Progenitor cell of endocrine pancreas (in vitro differentiated cells): ENCODE data around the gene SART1. TPM values are rescaled to one million over a fixed set of nuclear protein-coding genes. Genes with fewer than 3 reads are reported as not detected.

Source experiments
- DNase-seq: peaks from one replicate; pipeline ENCODE4 v3.0.0; 2021; ENCODE audit warnings: low spot score; ENCODE audit not compliant: unreplicated experiment
- H3K27ac Mint-ChIP-seq: 2 replicates; pipeline ENCODE4 v1.8.0; 2021; ENCODE audit warnings: mild to moderate bottlenecking, moderate library complexity, mixed read lengths
- H3K27me3 Mint-ChIP-seq: 2 replicates; pipeline ENCODE4 v1.8.0; 2021; ENCODE audit warnings: mixed read lengths
- H3K36me3 Mint-ChIP-seq: 2 replicates; pipeline ENCODE4 v1.8.0; 2022; ENCODE audit warnings: mixed read lengths; ENCODE audit not compliant: insufficient read depth
- H3K4me1 Mint-ChIP-seq: 2 replicates; pipeline ENCODE4 v1.8.0; 2021; ENCODE audit warnings: low read depth, mixed read lengths
- H3K4me3 Mint-ChIP-seq: 2 replicates; pipeline ENCODE4 v1.8.0; 2021; ENCODE audit warnings: low read depth, mild to moderate bottlenecking, moderate library complexity, mixed read lengths
- H3K9me3 Mint-ChIP-seq: 2 replicates; pipeline ENCODE4 v1.8.0; 2021; ENCODE audit warnings: low read depth, mixed read lengths
- CTCF ChIP-seq: fragments of 200-600 bp; sonication (generic); IDR thresholded peaks from one replicate; pipeline ENCODE4 v1.5.0; 2021; ENCODE audit warnings: antibody characterized with exemption, mild to moderate bottlenecking; ENCODE audit not compliant: unreplicated experiment
- total RNA-seq: library from RNA; stranded (reverse); gene quantifications from 2 replicates; pipeline ENCODE4 v1.2.1, GENCODE V29; 2021

The SART1 gene
- total RNA-seq, 1 donor from 2014 or later: 53.1 TPM

GRCh38 chr11:65975771-65976170, 14.2 kb downstream of the SART1 start:
- Mint-ChIP-seq H3K27ac (no peak overlapping the region), H3K36me3 (peaks cover 15% of the 10 kb centered on the region), H3K4me3 (no peak overlapping the region), H3K4me1 (no peaks in the 10 kb centered on the region), H3K27me3 (no peaks in the 10 kb centered on the region), H3K9me3 (no peaks in the 10 kb centered on the region)
- DNase-seq: no peak
- no peak for TF ChIP-seq CTCF

GRCh38 chr11:65976216-65977176, 15.0 kb downstream of the SART1 start:
- H3K4me1 Mint-ChIP-seq: no peaks in the 10 kb centered on the region
- TF ChIP-seq CTCF: no peak
- no peaks in the 10 kb centered on the region for H3K9me3 Mint-ChIP-seq
- DNase-seq: no peak
- no peak overlapping the region for H3K4me3 Mint-ChIP-seq
- H3K27ac Mint-ChIP-seq: no peak overlapping the region
- no peaks in the 10 kb centered on the region for H3K27me3 Mint-ChIP-seq
- H3K36me3 Mint-ChIP-seq: peaks cover 15% of the 10 kb centered on the region

GRCh38 chr11:65977621-65978390, 16.3 kb downstream of the SART1 start:
- H3K4me3 Mint-ChIP-seq: no peak overlapping the region
- no peaks in the 10 kb centered on the region for H3K9me3 Mint-ChIP-seq
- no peak for TF ChIP-seq CTCF
- H3K27me3 Mint-ChIP-seq: no peaks in the 10 kb centered on the region
- H3K36me3 Mint-ChIP-seq: peaks cover 8% of the 10 kb centered on the region
- DNase-seq: no peak
- H3K4me1 Mint-ChIP-seq: no peaks in the 10 kb centered on the region
- no peak overlapping the region for H3K27ac Mint-ChIP-seq

GRCh38 chr11:65978391-65979238, 17.1 kb downstream of the SART1 start:
- no peak overlapping the region for H3K27ac Mint-ChIP-seq
- H3K4me3 Mint-ChIP-seq: no peak overlapping the region
- H3K9me3 Mint-ChIP-seq: no peaks in the 10 kb centered on the region
- peaks cover 6% of the 10 kb centered on the region for H3K36me3 Mint-ChIP-seq
- no peaks in the 10 kb centered on the region for H3K4me1 Mint-ChIP-seq
- TF ChIP-seq CTCF: no peak
- H3K27me3 Mint-ChIP-seq: no peaks in the 10 kb centered on the region
- no peak for DNase-seq
